Endothelial cell of umbilical vein (primary cell): Measurements from ENCODE around the gene RHOC.

Experiments
- CTCF ChIP-seq, 2 donors: IDR thresholded peaks; 1 replicate in 1 of 2; 2 replicates in 1 of 2; pipeline ENCODE4 v1.5.1; 2011; ENCODE audit warnings: low read length in 2 of 2, mild to moderate bottlenecking in 2 of 2, moderate library complexity in 2 of 2, control low read depth in 1 of 2, inconsistent platforms in 1 of 2, low read depth in 1 of 2; ENCODE audit not compliant: insufficient read depth in 1 of 2; ENCODE audit errors: extremely low read depth in 1 of 2
- EZH2 ChIP-seq: IDR thresholded peaks from 2 replicates; pipeline ENCODE4 v1.6.1; 2012; ENCODE audit warnings: borderline replicate concordance, low read depth, mild to moderate bottlenecking, moderate library complexity, low read length, inconsistent platforms; ENCODE audit not compliant: severe bottlenecking
- FOS ChIP-seq: IDR thresholded peaks from 2 replicates; pipeline ENCODE4 v1.6.1; 2011; ENCODE audit warnings: mild to moderate bottlenecking, low read length, moderate library complexity, borderline replicate concordance; ENCODE audit not compliant: insufficient read depth
- GATA2 ChIP-seq: IDR thresholded peaks from 2 replicates; pipeline ENCODE4 v1.7.0; 2011; ENCODE audit warnings: low read depth, mild to moderate bottlenecking, moderate library complexity, mixed read lengths, low read length; ENCODE audit not compliant: insufficient read length, insufficient read depth
- JUN ChIP-seq: IDR thresholded peaks from 2 replicates; pipeline ENCODE4 v1.6.1; 2011; ENCODE audit warnings: borderline replicate concordance, low read depth; ENCODE audit not compliant: insufficient read length, insufficient read depth
- MAX ChIP-seq: IDR thresholded peaks from 2 replicates; pipeline ENCODE4 v1.6.1; 2011; ENCODE audit not compliant: insufficient read depth, insufficient read length
- MYC ChIP-seq: IDR thresholded peaks from one replicate; pipeline ENCODE4 v1.6.1; 2011; ENCODE audit warnings: mild to moderate bottlenecking, low read depth, low read length
- POLR2A ChIP-seq: IDR thresholded peaks from 2 replicates; pipeline ENCODE4 v1.6.1; 2012; ENCODE audit warnings: low read depth, mild to moderate bottlenecking, control low read depth, low read length
- POLR2AphosphoS5 ChIP-seq: IDR thresholded peaks from 2 replicates; pipeline ENCODE4 v1.6.1; 2012; ENCODE audit warnings: low read depth, mild to moderate bottlenecking, control low read depth, low read length, moderate library complexity; ENCODE audit not compliant: insufficient read depth

- TF ChIP-seq MAX (no peak), POLR2AphosphoS5 (no peak), FOS (no peak), POLR2A (no peak), CTCF (IDR thresholded peaks at IDR 0.05; ENCODE audit: extremely low read depth in 1 of 2, insufficient read depth in 1 of 2, low read depth in 1 of 2, low read length in 2 of 2) (no peak), EZH2 (no peak), MYC (no peak), GATA2 (no peak), JUN (no peak)
Measured at GRCh38 chr1:112689196-112689841, 17.6 kb downstream of the RHOC start.
